ENCODE measurements around the gene TEX9. TPM values are rescaled to one million over a fixed set of nuclear protein-coding genes. Genes with fewer than 3 reads are reported as not detected.

The TEX9 gene
- total RNA-seq, 1 donor from 2014 or later = 7.0 TPM

DNA sequence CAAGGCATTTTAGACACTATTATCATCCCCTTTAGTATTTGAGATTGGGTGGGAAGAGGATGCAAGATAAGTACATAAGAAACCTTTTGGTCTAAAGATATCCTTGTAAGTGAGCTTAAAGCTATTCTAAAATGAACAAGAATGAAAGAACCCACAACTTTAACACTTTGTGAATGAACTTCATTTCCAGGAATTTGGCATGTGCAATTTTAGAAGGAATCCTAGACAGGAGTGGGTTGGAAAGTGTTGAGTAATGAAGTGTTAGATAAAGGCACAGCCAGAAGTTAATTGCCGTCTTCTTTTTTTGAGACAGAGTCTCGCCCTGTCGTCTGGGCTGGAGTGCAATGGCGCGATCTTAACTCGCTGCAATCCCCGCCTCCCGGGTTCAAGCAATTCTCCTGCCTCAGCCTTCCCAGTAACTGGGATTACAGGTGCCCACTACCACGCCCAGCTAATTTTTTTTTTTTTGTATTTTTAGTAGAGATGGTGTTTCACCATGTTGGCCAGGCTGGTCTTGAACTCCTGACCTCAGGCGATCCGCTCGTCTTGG, 13.2 kb upstream of the TEX9 start:
- intact Hi-C loops (cut with DNase I) = no loop called here
- no peaks in the 10 kb centered on the region for H3K9me3 ChIP-seq
- H3K36me3 ChIP-seq = no peaks in the 10 kb centered on the region
- ATAC-seq = no peak
- H3K4me3 ChIP-seq = no peak overlapping the region
- no peaks in the 10 kb centered on the region for H3K4me1 ChIP-seq
- TF ChIP-seq, protein P1, sequence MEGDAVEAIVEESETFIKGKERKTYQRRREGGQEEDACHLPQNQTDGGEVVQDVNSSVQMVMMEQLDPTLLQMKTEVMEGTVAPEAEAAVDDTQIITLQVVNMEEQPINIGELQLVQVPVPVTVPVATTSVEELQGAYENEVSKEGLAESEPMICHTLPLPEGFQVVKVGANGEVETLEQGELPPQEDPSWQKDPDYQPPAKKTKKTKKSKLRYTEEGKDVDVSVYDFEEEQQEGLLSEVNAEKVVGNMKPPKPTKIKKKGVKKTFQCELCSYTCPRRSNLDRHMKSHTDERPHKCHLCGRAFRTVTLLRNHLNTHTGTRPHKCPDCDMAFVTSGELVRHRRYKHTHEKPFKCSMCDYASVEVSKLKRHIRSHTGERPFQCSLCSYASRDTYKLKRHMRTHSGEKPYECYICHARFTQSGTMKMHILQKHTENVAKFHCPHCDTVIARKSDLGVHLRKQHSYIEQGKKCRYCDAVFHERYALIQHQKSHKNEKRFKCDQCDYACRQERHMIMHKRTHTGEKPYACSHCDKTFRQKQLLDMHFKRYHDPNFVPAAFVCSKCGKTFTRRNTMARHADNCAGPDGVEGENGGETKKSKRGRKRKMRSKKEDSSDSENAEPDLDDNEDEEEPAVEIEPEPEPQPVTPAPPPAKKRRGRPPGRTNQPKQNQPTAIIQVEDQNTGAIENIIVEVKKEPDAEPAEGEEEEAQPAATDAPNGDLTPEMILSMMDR (IDR thresholded peaks at IDR 0.05) = no peak
- no peaks in the 10 kb centered on the region for H3K27me3 ChIP-seq
- H3K27ac ChIP-seq = no peak overlapping the region
- DNase-seq = no peak

DNA sequence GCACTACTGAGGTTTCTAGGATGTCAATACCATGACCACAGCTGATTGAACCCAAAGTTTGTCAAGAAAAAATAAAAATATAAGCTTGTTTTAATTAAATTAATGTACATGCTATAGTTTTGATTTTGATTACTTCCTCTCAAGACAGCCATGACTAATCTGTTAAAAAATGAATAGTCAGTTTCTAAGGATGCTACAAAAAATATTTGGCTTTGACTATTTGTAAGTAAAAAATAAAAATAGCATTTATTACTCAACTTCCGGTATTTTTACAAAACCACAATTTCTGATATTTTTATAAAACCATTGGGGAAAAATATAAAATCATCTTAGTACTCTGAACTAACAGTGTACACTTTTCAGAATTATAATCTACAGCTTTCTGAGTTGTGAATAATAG, 12.1 kb upstream of the TEX9 start:
- TF ChIP-seq, protein P1 (IDR thresholded peaks at IDR 0.05) = no peak
- Histone ChIP-seq H3K27me3 (no peaks in the 10 kb centered on the region), H3K36me3 (no peaks in the 10 kb centered on the region), H3K9me3 (no peaks in the 10 kb centered on the region), H3K4me1 (no peaks in the 10 kb centered on the region), H3K27ac (no peak overlapping the region), H3K4me3 (no peak overlapping the region)
- DNase-seq (no peak), ATAC-seq (no peak)
- intact Hi-C loops (cut with DNase I) = no loop called here

DNA sequence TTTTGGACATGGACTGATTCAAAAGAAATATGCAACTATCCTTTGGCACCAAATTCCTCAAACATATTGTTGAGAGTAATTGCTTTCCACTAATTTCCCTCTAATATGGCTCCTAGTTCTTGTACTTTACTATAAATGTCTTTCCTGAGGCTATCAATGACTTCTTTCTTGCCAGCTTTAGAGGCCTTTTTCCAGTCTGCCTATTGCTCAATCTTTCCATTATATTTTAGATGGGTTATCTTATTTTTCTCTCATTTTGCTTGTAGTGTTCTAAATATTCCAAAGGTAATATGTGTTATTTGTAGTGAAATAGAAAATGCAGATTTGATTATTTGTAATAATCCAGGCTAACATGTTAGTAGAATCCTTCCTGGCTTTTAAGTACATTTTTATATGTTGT, 11.5 kb upstream of the TEX9 start:
- Histone ChIP-seq H3K4me1 (no peaks in the 10 kb centered on the region), H3K9me3 (no peaks in the 10 kb centered on the region), H3K27me3 (no peaks in the 10 kb centered on the region), H3K36me3 (no peaks in the 10 kb centered on the region), H3K4me3 (no peak overlapping the region), H3K27ac (no peak overlapping the region)
- ATAC-seq = no peak
- DNase-seq = no peak
- TF ChIP-seq, protein P1 (IDR thresholded peaks at IDR 0.05) = no peak
- intact Hi-C loops (cut with DNase I) = no loop called here

DNA sequence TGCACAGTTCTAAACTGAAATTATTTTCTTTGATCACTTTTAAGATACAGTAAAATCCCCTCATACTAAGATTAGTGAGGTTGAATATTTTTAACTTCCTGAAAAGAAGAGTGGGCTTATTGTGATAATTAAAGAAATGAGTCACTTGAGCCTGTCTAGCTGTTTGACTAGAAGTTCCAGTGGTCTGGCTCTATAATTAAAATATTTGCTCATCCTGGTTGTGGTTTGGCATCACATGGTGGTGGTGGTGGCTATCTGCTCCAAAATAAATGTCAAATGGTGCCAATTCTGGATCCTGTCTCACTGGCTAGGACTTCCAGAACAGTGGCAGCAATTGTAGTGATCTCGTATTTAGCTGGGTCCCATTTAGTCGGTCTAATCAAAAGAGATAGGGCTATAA, 8.6 kb upstream of the TEX9 start:
- Histone ChIP-seq H3K36me3 (no peaks in the 10 kb centered on the region), H3K27ac (no peak overlapping the region), H3K4me3 (no peak overlapping the region), H3K27me3 (no peaks in the 10 kb centered on the region), H3K9me3 (no peaks in the 10 kb centered on the region), H3K4me1 (no peaks in the 10 kb centered on the region)
- ATAC-seq = no peak
- intact Hi-C loops (cut with DNase I) = no loop called here
- no peak for DNase-seq
- TF ChIP-seq, protein P1 (IDR thresholded peaks at IDR 0.05) = no peak

DNA sequence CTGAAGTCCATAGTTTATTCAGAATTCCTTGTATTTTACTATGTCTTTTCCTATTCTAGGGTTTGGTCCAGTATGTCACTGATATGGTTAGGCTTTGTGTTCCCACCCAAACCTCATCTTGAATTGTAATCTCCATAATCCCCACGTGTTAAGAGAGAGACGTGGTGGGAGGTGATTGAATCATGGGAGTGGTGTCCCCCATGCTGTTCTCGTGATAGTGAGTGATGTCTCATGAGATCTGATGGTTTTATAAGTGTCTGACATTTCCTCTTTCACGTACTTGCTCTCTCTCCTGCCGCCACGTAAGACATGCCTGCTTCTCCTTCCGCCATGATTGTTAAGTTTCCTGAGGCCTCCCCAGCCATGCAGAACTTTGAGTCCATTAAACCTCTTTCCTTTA, 6.6 kb upstream of the TEX9 start:
- H3K9me3 ChIP-seq = no peaks in the 10 kb centered on the region
- TF ChIP-seq, protein P1 (IDR thresholded peaks at IDR 0.05) = no peak
- H3K4me3 ChIP-seq = no peak overlapping the region
- ATAC-seq = no peak
- no peaks in the 10 kb centered on the region for H3K27me3 ChIP-seq
- H3K36me3 ChIP-seq = no peaks in the 10 kb centered on the region
- no peak for DNase-seq
- intact Hi-C loops (cut with DNase I) = no loop called here
- H3K27ac ChIP-seq = no peak overlapping the region
- no peaks in the 10 kb centered on the region for H3K4me1 ChIP-seq

DNA sequence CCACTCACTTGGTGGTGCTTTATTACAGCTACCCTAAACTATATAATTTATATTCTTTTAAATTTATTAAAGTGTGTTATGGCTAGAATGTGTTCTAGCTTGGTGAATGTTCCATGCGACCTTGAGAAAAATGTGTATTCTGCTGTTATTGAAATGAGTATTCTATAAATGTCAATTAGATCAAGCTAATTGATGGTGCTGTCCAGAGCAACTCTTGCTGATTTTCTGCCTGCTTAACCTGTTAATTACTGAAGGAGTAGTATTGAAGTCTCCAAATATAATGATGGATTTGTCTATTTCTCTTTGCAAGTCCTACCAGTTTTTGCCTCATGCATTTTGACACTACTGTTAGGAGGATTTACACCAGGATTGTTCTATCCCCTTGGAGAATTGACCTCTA, 3.2 kb upstream of the TEX9 start:
- no peaks in the 10 kb centered on the region for H3K36me3 ChIP-seq
- H3K9me3 ChIP-seq = no peaks in the 10 kb centered on the region
- DNase-seq (no peak), ATAC-seq (no peak)
- H3K27me3 ChIP-seq = no peaks in the 10 kb centered on the region
- no peak overlapping the region for H3K27ac ChIP-seq
- H3K4me1 ChIP-seq = no peaks in the 10 kb centered on the region
- TF ChIP-seq, protein P1 (IDR thresholded peaks at IDR 0.05) = no peak
- H3K4me3 ChIP-seq = no peak overlapping the region
- intact Hi-C loops (cut with DNase I) = no loop called here

All from upper lobe of right lung (tissue), 1 donor.